ENCODE measurements around the gene DTL.

The DTL gene

DNA sequence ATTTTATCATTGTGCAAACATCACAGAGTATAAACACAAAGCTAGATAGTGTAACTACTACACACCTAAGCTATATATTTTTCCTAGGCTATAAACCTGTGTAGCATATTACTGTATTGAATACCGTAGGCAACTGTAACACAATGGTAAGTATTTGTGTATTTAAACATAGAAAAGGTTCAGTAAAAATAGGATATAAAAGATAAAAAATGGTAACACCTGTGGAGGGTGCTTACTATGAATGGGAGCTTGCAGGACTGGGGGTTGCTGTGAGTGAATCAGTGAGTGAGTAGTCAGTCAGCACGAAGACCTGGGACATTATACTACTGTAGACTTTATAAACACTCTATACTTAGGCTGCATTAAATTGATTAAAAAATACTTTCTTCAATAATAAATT, 4.1 kb downstream of the DTL start:
- DNase-seq: no peak

DNA sequence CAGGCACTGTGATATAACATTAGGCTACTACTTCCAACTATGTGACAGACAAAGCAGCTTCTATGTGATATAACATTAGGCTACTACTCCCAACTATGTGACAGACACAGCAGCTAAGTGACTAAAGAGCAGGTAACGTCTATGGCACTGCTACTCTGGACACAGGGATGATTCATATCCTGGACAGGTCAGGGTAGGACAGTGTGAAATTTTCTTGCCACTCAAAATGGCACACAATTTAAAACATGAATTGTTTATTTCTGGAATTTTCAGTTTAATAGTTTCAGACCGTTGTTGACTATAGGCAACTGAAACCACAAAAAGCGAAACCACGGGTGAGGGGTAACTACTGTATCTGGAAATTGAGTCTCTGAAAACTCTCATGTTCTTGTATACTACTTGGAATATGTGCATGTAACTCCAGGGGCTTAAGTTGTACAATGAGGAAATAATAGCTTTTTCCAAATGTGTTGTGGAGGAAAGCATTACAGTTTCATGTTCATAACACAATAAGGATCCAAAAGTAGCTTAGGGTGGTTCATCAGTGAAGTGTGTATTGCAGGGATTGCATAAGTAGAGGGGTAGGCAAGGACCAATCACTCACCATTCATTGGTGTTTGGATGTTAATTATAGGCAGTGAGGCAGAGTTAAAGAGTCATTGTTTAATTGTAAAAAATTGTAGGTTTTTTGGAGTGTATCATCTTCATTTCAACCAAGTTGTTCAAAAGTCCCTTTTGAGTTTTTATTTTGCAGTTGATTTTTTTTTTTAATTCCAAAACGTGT, 5.3 kb downstream of the DTL start:
- peak in 1 of 2 donors; percentile 13 for DNase-seq

DNA sequence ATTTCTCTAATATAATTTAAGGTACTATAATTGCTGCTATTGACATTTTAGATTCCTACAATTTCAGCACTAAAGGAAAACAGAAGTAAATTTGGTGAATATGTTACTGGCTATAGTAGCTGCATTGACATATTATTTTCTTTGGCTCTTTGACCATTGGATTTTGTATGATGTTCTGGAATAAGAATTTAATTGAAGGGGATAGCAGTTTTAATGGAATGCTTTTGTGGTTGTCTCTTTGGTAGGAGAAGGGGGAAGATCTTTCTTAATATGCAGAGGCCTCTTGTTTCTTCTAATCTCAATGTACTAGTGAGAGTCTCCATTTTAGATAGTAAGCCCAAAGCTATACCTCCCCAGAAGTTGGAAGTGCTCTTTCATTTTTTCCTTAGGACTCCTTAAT, 6.9 kb downstream of the DTL start:
- no peak for DNase-seq

DNA sequence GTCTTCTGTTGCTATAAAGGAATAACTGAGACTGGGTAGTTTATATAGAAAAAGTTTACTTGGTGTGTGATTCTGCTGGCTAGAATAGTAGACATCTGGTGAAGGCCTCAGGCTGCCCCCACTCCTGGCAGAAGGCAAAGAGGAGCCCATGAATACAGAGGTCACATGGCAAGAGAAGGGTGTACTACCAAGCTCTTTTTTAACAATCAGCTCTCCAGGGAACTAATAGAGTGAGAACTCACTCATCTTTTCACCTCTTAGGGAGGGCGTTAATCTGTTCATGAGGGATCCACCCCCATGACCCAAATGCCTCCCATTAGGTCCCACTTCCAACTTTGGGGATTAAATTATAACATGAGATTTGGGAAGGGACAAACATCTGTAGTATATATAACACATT, 9.3 kb downstream of the DTL start:
- DNase-seq: no peak

DNA sequence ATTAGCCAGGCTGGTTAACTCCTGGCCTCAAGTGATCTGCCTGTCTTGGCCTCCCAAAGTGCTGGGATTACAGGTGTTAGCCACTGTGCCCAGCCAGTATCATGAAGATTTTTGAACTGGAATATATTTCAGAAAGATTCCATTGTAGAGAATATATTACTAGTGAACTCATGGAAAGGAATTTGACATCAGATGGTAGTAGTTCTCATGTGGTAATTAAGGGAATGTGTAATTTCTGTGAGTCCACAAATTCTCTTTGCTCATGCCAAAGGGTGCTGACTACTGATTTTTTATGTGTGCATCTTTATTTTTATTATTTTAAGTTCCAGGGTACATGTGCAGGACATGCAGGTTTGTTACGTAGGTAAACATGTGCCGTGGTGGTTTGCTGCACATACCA, 10.4 kb downstream of the DTL start:
- DNase-seq: no peak

DNA sequence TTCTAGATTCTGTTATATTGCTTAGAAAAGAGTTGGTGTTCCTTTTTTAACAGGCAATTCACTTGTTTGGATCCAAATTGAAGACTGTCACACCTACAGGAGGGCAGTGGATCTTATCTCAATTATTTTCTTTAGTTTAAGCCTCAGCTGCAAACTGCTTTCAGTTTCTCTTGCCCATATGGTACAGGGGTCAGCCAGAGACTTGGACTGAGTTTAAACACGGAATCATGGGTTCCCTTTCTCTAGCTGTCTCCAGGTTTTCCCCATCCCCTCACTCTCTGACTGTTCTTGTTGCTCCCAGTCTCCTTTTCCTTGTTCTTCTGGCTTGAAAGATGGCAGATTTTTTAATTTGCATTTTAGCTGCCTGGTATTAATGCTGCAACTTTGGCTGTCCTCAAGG, 18.4 kb downstream of the DTL start:
- DNase-seq: no peak

DNA sequence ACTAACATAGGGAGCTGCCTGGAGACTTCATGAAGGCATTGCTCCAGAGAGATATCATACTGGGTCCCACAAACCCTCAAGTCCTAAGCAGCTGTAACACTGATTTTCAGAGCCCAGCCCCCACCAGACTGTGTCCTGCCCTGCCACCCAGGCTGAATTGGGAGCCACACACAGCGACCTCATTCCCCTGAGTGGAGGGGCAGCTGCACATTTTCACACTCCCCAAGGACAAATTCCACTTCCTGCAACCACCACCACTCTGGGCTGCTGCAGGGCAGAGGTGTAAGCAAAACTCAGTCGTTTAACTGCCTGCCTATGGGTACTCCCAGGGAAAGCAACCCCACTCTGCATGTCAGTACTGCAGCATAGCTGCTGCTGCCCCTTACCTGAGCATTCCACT, 19.8 kb downstream of the DTL start:
- no peak for DNase-seq

DNA sequence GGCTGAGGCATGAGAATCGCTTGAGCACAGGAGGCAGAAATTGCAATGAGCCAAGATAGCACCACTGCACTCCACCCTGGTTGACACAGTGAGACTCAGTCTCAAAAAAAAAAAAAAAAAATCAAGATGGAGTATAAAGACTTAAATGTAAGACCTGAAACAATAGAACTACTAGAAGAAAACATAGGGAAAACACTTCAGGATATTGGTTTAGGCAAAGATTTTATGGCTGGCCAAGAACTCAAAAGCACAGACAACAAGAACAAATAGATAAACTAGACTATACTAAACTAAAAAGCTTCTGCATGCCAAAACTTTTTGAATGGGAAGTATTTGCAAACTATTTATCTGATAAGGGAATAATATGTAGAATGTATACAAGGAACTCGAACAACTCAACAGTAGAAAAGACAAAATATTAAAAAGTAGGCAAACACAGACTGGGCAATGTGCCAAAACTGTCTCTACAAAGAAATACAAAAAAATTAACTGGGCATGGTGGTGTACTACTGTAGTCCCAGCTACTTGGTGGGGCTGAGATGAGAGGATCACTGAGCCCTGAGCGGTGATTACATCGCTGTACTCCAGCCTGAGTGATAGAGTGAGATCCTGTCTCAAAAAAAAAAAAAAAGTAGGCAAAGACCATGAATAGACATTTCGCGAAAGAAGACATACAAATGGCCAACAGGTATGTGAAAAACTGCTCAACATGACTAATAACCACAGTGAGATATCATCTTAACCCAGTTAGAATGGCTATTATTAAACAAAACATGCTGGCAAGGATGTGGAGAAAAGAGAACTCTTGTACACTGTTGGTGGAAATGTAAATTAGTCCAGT, 25.3 kb downstream of the DTL start:
- DNase-seq: no peak

DNA sequence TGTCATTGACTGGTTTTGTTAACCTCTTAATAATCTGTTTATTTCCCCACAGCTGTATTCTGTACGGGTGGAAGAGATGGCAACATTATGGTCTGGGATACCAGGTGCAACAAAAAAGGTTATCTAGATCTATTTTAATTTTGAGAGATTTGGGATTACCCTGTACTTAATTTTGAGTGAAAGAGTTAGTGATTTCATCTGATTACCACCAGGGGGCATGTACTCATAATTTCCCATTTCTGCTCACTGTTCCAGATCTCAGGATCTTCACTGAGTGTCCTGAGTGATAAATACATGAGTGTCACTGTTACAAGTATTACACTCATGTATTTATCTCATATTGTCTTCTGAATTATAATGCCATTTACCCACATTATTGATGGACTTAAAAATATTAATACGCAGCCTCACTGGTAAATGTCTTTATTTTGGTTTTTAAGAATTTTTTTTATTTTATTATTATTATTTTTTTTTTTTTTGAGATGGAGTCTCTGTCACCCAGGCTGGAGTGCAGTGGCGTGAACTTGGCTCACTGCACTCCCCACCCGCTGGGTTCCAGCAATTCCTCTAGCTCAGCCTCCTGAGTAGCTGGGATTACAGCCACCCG, 27.4 kb downstream of the DTL start:
- DNase-seq: peak in 1 of 2 donors; percentile 44

DNA sequence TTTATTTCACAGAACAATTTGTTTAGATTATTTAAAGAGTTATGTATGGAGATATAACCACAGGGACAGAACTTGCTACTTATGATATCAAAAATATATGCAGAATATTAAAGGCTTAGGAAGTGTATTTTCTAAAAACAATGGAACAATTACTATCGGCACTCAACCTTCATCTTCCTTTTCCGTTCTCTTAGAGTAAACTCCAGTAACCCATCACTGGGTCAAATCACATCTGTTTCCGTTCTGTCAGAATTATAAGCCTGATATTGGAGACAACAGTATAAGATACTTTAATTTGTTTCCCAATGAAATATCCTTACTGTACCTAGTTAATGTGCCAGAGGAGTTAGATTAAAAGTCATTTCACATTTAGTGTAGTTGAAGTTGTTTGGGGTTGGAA, 32.2 kb downstream of the DTL start:
- DNase-seq: no peak

DNA sequence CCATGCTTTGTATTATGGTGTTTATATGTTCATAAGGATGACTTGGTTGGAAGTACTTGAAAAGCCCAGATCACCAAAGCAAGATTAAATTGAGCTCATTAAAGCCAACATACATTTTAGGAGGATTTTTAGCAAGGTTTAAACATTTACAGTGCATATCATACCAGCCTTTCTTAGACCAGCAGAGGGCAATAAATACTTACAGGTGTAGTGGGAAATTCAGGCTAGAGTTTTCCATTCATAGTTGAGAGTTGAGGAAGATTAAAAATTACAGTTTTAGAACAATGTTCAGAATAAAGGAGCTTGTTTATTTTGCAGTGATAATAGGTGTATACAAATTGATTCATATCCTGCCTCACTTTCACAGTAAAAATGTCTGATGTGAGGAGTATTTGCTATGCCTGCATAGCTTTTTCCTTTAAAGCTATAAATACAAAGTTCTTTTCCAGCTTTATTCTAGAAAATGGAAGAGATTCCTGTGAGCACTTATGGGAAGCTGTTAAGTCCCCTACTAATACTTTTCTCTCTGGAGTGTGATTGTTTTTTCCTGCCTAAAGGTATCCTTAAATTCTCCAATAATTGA, 35.3 kb downstream of the DTL start:
- DNase-seq: peak in 1 of 2 donors; percentile 65

DNA sequence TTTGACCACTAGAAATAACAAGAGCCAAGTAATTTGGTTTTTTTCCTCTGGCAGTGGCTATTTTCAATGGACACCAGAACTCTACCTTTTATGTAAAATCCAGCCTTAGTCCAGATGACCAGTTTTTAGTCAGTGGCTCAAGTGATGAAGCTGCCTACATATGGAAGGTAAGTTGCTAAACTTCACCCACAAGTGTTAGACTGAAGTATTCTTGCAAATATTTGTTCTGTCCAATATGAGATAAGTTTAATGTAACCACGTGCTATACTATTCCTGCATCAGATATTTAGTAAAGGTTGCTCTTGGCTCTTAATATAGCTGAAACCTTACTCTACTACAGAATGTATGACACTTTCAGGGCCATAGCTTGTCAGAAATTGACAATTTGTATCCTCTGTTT, 36.5 kb downstream of the DTL start:
- DNase-seq: no peak

DNA sequence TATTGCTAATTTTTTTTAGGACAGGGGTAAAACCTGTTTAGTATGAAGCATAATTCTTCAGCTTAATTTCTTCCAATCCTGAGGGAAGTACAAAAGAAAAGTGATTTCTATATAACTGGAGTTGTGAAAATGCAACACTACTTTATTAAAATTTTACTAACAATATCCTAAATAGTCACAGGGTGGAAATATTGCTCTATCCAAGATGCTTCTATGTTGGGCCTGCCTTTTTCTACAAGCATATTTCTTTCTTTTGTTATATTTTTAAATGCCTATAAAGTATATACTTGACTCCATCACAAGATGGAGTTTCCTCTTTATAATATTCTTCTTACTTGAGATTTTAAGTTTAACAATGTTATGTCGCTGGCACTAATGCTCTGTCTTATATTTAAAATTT, 37.9 kb downstream of the DTL start:
- DNase-seq: no peak

DNA sequence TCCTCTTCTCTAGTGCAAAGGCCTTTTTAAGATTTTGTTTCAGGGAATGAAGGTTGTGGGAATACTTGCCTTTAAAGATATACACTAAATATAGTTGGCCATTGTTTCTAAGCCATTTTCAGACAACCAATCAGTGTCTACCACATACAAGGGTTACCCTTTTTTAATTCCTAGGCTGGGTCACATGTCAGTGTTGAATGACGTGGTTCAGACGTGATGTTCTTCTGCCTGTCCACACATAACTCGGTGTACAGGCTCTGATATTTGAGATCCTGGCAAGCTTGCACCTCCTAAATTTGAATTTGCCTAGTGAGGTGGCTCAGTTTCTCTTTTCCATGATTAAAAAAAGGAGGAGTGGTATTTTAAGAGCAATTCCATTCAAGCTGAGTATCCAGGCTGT, 38.8 kb downstream of the DTL start:
- DNase-seq: no peak

DNA sequence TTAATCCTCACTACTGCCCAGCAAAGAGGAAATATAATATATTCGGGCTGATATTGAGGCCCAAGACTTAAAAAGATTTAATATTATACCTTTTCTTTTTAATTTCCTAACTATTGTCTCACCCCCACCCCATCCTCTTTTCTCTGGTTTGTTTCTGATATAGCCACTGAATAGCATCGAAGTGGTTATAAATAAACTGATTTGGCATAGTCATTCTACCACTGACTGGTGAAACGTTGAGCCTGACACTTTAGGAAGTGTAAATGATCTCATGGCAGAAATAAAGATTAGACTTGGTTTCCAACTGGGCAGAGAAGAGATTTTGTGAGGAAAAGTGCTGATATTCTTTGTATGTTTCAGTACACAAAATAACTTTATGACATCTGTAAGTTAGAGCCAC, 39.3 kb downstream of the DTL start:
- no peak for DNase-seq

DNA sequence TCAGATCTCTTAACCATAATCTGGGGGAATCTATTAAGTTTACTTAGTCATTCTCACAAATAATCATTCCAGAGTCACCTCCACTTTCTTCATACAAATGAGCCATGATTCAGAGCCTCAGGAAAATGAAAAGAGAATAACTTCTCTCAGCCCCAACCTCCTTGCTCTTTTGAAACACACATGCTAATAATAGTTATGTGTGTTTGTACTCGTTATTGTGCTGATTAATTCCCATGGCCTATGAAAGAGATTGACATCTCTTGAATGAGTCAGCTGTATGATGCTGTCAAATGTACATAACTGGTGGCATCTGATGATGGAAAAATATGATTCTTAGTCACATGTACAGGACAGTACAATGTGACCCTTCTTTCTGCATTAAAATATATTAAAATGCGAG, 41.5 kb downstream of the DTL start:
- no peak for DNase-seq

DNA sequence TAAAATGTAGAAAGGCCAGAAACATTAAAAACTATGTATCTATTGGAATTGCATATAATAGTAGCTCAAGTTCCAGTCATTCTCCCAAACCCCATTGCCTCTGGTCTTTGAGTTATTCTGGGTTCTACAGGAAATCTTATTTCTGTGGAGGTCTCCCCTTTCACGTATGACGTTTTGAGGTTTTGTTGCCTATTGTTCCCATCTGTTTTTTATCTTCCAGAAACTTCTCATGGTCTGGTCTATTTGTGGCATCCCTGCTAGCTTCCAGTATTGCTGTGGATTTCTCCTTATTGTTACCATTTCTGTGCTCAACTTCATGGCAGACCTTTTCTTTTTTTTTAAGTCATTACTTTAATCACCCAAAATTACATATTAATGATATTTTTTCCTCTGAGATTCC, 43.3 kb downstream of the DTL start:
- no peak for DNase-seq

DNA sequence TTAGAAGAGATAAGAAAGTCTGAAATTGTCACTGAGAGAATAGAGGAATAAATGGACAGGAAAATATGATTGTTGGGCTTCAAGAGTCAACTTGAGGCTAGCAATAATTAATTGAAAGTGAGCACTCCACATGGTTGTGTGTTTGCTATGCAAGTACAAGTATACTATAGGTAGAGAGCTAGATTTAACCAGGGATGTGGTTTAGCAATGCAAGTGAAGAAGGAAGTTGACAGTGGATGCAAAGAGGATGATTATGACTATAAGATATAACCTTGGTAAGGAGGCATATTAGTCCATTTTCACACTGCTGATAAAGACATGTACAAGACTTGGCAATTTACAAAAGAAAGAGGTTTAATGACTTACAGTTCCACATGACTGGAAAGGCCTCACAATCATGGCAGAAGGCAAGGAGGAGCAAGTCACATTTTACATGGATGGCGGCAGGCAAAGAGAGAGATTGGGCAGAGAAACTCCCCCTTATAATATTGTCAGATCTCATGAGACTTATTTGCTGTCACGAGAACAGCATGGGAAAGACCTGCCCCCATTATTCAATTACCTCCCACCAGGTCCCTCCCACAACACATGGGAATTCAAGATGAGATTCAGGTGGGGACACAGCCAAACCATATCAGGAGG, 47.3 kb downstream of the DTL start:
- no peak for DNase-seq

DNA sequence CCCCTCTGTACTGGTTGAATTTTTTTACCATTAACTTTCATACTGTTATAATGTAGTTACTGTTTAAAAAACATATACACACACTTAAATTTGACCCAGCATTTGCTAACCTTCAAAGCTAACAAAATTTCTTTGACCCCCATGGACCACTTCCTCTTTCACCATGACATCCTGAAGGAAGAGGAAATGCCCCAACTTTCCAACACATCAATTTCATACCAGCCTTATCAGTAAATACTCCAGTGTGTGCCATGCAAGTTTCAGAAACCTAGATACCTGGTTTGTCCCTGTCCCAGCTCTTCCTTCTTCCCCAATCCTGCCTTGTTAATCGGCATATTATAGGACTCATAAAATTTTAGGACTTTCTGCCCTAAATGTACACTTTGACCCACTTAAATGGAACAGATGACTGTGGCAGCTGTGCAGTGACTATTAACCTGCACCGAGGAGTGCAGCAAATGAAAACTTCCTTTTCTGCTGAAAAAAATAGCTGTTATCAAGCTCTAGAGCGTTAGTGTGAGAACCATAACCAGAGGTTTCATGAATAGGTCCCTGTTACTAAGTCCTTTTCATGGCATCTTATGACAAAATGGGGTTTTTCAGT, 54.1 kb downstream of the DTL start:
- DNase-seq: no peak

DNA sequence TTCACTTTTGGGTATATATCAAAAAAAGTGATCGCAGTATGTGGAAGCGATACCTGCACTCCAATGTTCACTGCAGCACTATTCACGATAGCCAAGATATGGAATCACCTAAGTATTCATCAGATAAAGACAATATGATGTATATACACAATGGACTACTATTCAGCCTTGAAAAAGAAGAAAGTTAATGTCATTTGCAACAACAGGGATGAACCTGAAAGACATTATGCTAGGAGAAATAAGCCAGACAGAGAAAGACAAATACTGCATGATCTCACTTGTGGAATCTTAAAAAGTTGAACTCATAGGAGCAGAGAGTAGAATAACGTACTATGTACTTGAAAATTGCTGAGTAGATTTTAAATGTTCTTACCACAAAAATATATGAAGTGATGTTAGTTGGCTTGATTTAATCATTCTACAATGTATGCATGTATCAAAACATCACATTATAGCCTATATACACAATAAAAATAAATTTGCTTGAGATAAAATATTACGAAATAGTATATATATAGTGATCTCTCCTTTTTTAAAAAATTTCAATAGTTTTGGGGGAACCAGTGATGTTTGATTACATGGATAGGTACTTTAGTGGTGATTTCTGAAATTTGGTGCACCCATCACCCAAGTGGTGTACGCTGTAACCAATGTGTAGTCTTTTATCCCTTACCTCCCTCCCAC, 56.0 kb downstream of the DTL start:
- no peak for DNase-seq

DNA sequence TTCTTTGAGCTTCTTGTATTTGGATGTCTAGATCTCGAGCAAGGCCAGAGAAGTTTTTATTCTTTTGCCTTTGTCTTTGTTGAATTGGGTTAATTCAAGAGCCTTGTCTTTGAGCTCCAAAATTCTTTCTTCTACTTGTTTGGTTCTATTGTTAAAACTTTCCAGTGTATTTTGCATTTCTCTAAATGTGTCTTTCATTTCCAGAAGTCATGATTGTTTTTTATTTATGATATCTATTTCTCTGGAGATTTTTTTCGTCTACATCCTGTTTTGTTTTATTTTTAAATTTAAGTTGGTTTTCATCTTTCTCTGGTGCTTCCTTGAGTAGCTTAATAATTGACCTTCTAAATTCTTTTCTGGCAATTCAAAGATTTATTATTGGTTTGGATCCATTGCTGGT, 61.8 kb downstream of the DTL start:
- DNase-seq: no peak

DNA sequence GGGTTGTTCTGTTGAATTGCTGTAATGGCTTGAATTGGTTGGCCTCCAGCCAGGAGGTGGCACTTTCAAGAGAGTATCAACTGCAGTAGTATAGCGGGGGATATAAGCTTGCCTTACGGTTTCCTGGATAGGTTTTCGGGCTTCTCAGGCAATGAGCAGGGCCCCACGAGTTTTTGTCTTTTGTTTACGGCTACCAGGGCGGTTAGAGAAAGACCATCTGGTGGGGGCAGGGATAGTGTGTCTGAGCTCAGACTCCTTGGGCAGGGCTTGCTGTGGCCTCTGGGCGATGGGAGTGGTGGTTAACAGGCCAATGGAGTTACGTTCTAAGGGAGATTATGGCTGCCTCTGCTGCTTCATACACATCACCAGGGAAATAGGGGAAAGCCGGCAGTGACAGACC, 62.8 kb downstream of the DTL start:
- no peak for DNase-seq

Measured in CD4-positive, alpha-beta T cell treated with Interleukin-1 beta for 1 hour (primary cell).